Subcutaneous abdominal adipose tissue (tissue), 5 donors: ENCODE data around the gene GRK3.

Source experiments
- H3K27ac ChIP-seq: one replicate; pipeline ENCODE4 v1.7.0; 2013; ENCODE audit warnings: low read depth, mild to moderate bottlenecking, inconsistent platforms, low read length, moderate library complexity
- H3K27me3 ChIP-seq, 5 donors: one replicate each; pipeline ENCODE4 v1.7.0; 2013; ENCODE audit warnings: low read length in 5 of 5, inconsistent platforms in 1 of 5; ENCODE audit not compliant: control insufficient read depth in 5 of 5, insufficient read depth in 4 of 5
- H3K36me3 ChIP-seq, 5 donors: one replicate each; pipeline ENCODE4 v1.7.0; 2013; ENCODE audit warnings: low read length in 5 of 5; ENCODE audit not compliant: control insufficient read depth in 5 of 5, insufficient read depth in 5 of 5
- H3K4me1 ChIP-seq, 5 donors: one replicate each; pipeline ENCODE4 v1.7.0; 2013; ENCODE audit warnings: low read length in 5 of 5, mild to moderate bottlenecking in 3 of 5, moderate library complexity in 1 of 5; ENCODE audit not compliant: control insufficient read depth in 5 of 5, insufficient read depth in 5 of 5
- H3K4me3 ChIP-seq, 5 donors: one replicate each; pipeline ENCODE4 v1.7.0; 2013; ENCODE audit warnings: low read length in 5 of 5, low read depth in 1 of 5
- H3K9ac ChIP-seq, 5 donors: one replicate each; pipeline ENCODE4 v1.7.0; 2013; ENCODE audit warnings: low read length in 5 of 5, mild to moderate bottlenecking in 4 of 5, moderate library complexity in 3 of 5
- H3K9me3 ChIP-seq, 5 donors: one replicate each; pipeline ENCODE4 v1.7.0; 2013; ENCODE audit warnings: low read length in 5 of 5; ENCODE audit not compliant: control insufficient read depth in 5 of 5
- donor health status: healthy.
- donor health status: healthy.
- donor health status: healthy.
- donor health status: healthy.
- donor health status: healthy.

The GRK3 gene

GRCh38 chr22:25630447-25630846, 66.0 kb downstream of the GRK3 start:
- no peaks in the 10 kb centered on the region for H3K36me3 ChIP-seq
- peak overlapping the region; percentile 60 for H3K27ac ChIP-seq
- H3K9me3 ChIP-seq, result no peaks in the 10 kb centered on the region
- H3K9ac ChIP-seq, result no peak overlapping the region
- no peaks in the 10 kb centered on the region for H3K27me3 ChIP-seq
- no peak overlapping the region for H3K4me3 ChIP-seq
- peaks cover 0 to 58% (median 31%) of the 10 kb centered on the region in 5 donors for H3K4me1 ChIP-seq

GRCh38 chr22:25636323-25636722, 71.8 kb downstream of the GRK3 start:
- peaks cover 0 to 21% (median 0%) of the 10 kb centered on the region in 5 donors for H3K4me1 ChIP-seq
- no peaks in the 10 kb centered on the region for H3K27me3 ChIP-seq
- H3K27ac ChIP-seq, result peak overlapping the region; percentile 4
- H3K36me3 ChIP-seq, result peaks cover 2 to 17% (median 10%) of the 10 kb centered on the region in 5 donors
- no peak overlapping the region for H3K4me3 ChIP-seq
- peaks cover 0 to 5% (median 0%) of the 10 kb centered on the region in 5 donors for H3K9me3 ChIP-seq
- no peak overlapping the region for H3K9ac ChIP-seq

DNA sequence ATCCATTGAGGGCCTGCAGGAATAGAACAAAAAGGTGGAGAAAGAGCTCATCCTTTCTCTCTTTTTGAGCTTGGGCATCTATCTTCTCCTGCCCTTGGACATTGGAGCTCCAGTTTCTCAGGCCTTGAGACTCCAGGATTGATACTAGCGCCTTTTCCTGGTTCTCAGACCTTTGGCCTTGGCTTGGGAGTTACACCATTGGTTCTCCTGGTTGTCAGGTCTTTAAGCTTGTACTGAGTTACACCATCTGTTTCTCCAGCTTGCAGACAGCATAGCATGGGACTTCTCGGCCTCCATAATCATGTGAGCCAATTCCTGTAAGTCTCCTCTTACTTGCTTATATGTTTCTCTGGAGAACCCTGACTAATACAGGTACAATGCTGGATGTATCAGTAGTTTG, 72.6 kb downstream of the GRK3 start:
- Histone ChIP-seq H3K9me3 (peaks cover 0 to 5% (median 0%) of the 10 kb centered on the region in 5 donors), H3K9ac (no peak overlapping the region), H3K27ac (peak overlapping the region; percentile 4), H3K27me3 (no peaks in the 10 kb centered on the region), H3K4me3 (no peak overlapping the region), H3K36me3 (peaks cover 2 to 17% (median 10%) of the 10 kb centered on the region in 5 donors), H3K4me1 (peaks cover 0 to 15% (median 0%) of the 10 kb centered on the region in 5 donors)

GRCh38 chr22:25637672-25638071, 73.2 kb downstream of the GRK3 start:
- Histone ChIP-seq H3K27me3 (no peaks in the 10 kb centered on the region), H3K36me3 (peaks cover 2 to 17% (median 10%) of the 10 kb centered on the region in 5 donors), H3K9ac (no peak overlapping the region), H3K4me3 (no peak overlapping the region), H3K9me3 (peaks cover 0 to 5% (median 0%) of the 10 kb centered on the region in 5 donors), H3K4me1 (peaks cover 0 to 15% (median 0%) of the 10 kb centered on the region in 5 donors), H3K27ac (no peak overlapping the region)

DNA sequence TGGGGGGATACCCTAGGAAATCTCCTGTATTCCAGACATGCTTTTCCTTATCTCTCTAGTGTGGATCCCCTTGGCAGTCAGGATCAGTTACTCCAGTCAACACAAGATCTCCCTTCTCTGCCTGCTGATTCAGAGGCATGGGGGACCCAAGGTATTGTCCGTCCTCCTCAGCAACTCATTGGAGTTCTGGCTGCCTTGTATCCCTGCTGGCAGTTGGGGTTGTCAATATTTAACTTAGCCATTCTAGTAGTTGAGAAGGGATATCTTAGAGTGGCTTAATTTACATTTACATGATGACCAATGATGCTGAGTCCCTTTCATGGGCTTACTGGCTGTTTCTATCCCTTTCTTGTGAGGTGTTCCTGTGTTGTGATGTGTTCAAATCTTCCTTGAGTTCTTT, 74.2 kb downstream of the GRK3 start:
- H3K4me1 ChIP-seq, result peaks cover 0 to 18% (median 0%) of the 10 kb centered on the region in 5 donors
- no peak overlapping the region for H3K9ac ChIP-seq
- peaks cover 0 to 5% (median 0%) of the 10 kb centered on the region in 5 donors for H3K9me3 ChIP-seq
- no peaks in the 10 kb centered on the region for H3K27me3 ChIP-seq
- peaks cover 2 to 17% (median 14%) of the 10 kb centered on the region in 5 donors for H3K36me3 ChIP-seq
- no peak overlapping the region for H3K27ac ChIP-seq
- no peak overlapping the region for H3K4me3 ChIP-seq

GRCh38 chr22:25641650-25642049, 77.2 kb downstream of the GRK3 start:
- H3K36me3 ChIP-seq, result peaks cover 2 to 17% (median 14%) of the 10 kb centered on the region in 5 donors
- H3K27me3 ChIP-seq, result no peaks in the 10 kb centered on the region
- no peak overlapping the region for H3K9ac ChIP-seq
- H3K4me3 ChIP-seq, result no peak overlapping the region
- peaks cover 0 to 23% (median 3%) of the 10 kb centered on the region in 5 donors for H3K4me1 ChIP-seq
- peaks cover 0 to 5% (median 0%) of the 10 kb centered on the region in 5 donors for H3K9me3 ChIP-seq
- no peak overlapping the region for H3K27ac ChIP-seq

GRCh38 chr22:25643232-25644000, 78.9 kb downstream of the GRK3 start:
- Histone ChIP-seq H3K9ac (no peak overlapping the region), H3K4me1 (peaks cover 0 to 18% (median 3%) of the 10 kb centered on the region in 5 donors), H3K27me3 (no peaks in the 10 kb centered on the region), H3K9me3 (peaks cover 0 to 5% (median 0%) of the 10 kb centered on the region in 5 donors), H3K4me3 (no peak overlapping the region), H3K27ac (peak overlapping the region; percentile 22), H3K36me3 (peaks cover 2 to 12% (median 8%) of the 10 kb centered on the region in 5 donors)

- Histone ChIP-seq H3K4me1 (peaks cover 0 to 18% (median 3%) of the 10 kb centered on the region in 5 donors), H3K9me3 (peaks cover 0 to 5% (median 0%) of the 10 kb centered on the region in 5 donors)
Observed at GRCh38 chr22:25644122-25644521, 79.6 kb downstream of the GRK3 start.

GRCh38 chr22:25645266-25645665, 80.8 kb downstream of the GRK3 start:
- Histone ChIP-seq H3K9me3 (peaks cover 0 to under 1% (median 0%) of the 10 kb centered on the region in 5 donors), H3K27ac (peak overlapping the region; percentile 26), H3K4me1 (peaks cover 0 to 18% (median 3%) of the 10 kb centered on the region in 5 donors), H3K4me3 (no peak overlapping the region), H3K27me3 (no peaks in the 10 kb centered on the region), H3K36me3 (peaks cover under 1 to 12% (median 4%) of the 10 kb centered on the region in 5 donors), H3K9ac (no peak overlapping the region)

More at GRCh38 chr22:25644122-25644521, 79.6 kb downstream of the GRK3 start:
- peak overlapping the region; percentile 22 for H3K27ac ChIP-seq
- peaks cover 2 to 12% (median 5%) of the 10 kb centered on the region in 5 donors for H3K36me3 ChIP-seq
- H3K9ac ChIP-seq, result no peak overlapping the region
- H3K4me3 ChIP-seq, result no peak overlapping the region
- no peaks in the 10 kb centered on the region for H3K27me3 ChIP-seq

DNA sequence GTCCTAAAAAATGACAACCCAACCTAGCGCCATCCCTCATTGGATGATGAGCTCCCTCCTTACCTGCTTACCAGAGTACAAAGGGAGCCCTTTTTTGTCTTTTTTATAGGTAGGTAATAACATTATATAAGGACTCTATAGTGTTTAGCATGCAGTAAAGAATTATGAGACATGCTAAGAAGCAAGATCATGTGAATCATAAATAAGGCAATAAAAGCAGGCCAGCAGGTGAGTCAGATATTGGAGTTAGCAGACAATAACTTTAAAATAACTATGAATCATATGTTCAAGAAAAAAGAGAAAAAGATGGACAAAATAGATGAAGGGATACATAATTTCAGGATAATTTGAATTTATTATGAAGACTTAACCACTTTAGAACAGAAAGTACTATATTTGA, 81.5 kb downstream of the GRK3 start:
- Histone ChIP-seq H3K4me1 (peaks cover 0 to 18% (median 3%) of the 10 kb centered on the region in 5 donors), H3K27ac (peak overlapping the region; percentile 26), H3K9ac (no peak overlapping the region), H3K36me3 (peaks cover 0 to 12% (median 4%) of the 10 kb centered on the region in 5 donors), H3K9me3 (no peaks in the 10 kb centered on the region), H3K27me3 (no peaks in the 10 kb centered on the region), H3K4me3 (no peak overlapping the region)
